NOMO-1 treated with dmso at 0.1 percent for 144 hours (cell line): ENCODE results near the gene WDR6.

Source experiments
- DNase-seq: peaks from one replicate; lab custom pipeline; 2025; ENCODE audit not compliant: unreplicated experiment; lab: John Stamatoyannopoulos, UW

Gene WDR6

GRCh38 chr3:49015072-49015471 lies 7.9 kb downstream of the WDR6 start:
- DNase-seq, result no peak

- DNase-seq, result no peak
Measured at GRCh38 chr3:49015765-49016164, 8.6 kb downstream of the WDR6 start.

- no peak for DNase-seq
Measured at GRCh38 chr3:49016414-49017228, 9.4 kb downstream of the WDR6 start.

- peak; percentile 50 for DNase-seq
Measured at GRCh38 chr3:49017229-49017970, 10.2 kb downstream of the WDR6 start.

GRCh38 chr3:49017971-49018706 lies 10.9 kb downstream of the WDR6 start, which contains the start of gene DALRD3:
Gene DALRD3 (minus strand): TSS chr3:49018580. CDS start chr3:49018564, 16 bp downstream.
- DNase-seq, result peak; percentile 83

GRCh38 chr3:49018707-49019006 lies 11.5 kb downstream of the WDR6 start:
- no peak for DNase-seq

GRCh38 chr3:49019941-49020329 lies 12.7 kb downstream of the WDR6 start:
- no peak for DNase-seq

GRCh38 chr3:49020330-49021212 lies 13.4 kb downstream of the WDR6 start:
- DNase-seq, result peak; percentile 54

GRCh38 chr3:49021213-49021812 lies 14.1 kb downstream of the WDR6 start:
- peak; percentile 93 for DNase-seq

GRCh38 chr3:49021813-49022687 lies 14.9 kb downstream of the WDR6 start, which contains the start of gene NDUFAF3:
Gene NDUFAF3 (plus strand): TSS chr3:49022121. CDS start chr3:49022145, 24 bp downstream.
- DNase-seq, result peak; percentile 72

GRCh38 chr3:49022688-49023171 lies 15.5 kb downstream of the WDR6 start:
- DNase-seq, result no peak

- no peak for DNase-seq
Measured at GRCh38 chr3:49023775-49024174, 16.6 kb downstream of the WDR6 start.

GRCh38 chr3:49024449-49024848 lies 17.3 kb downstream of the WDR6 start:
- DNase-seq, result no peak

- DNase-seq, result no peak
Measured at GRCh38 chr3:49025005-49025792, 18.0 kb downstream of the WDR6 start.

- DNase-seq, result no peak
Measured at GRCh38 chr3:49025793-49026520, 18.8 kb downstream of the WDR6 start.

GRCh38 chr3:49026536-49026935 lies 19.3 kb downstream of the WDR6 start:
- DNase-seq, result no peak

- no peak for DNase-seq
Measured at GRCh38 chr3:49027634-49028033, 20.4 kb downstream of the WDR6 start.

- DNase-seq, result no peak
Measured at GRCh38 chr3:49028298-49028672, 21.1 kb downstream of the WDR6 start.
